HL-60/S4 treated with retinoic acid at 250 ng/mL for 4 days and 3 days (cell line): ENCODE data around the gene ADH1C.
"Not testable (repeated sequence)": the region's sequence is repeated elsewhere in the genome, so short reads cannot be mapped to it uniquely, and the experiment has no call there.

Experiments used
- in situ Hi-C: fragments of 300-500 bp; cut with MboI; formaldehyde crosslinking; loops from 2 replicates; pipeline ENCODE4 v1.7.0; 2022; ENCODE audit warnings: low sequenced_read_pairs

Gene ADH1C

DNA sequence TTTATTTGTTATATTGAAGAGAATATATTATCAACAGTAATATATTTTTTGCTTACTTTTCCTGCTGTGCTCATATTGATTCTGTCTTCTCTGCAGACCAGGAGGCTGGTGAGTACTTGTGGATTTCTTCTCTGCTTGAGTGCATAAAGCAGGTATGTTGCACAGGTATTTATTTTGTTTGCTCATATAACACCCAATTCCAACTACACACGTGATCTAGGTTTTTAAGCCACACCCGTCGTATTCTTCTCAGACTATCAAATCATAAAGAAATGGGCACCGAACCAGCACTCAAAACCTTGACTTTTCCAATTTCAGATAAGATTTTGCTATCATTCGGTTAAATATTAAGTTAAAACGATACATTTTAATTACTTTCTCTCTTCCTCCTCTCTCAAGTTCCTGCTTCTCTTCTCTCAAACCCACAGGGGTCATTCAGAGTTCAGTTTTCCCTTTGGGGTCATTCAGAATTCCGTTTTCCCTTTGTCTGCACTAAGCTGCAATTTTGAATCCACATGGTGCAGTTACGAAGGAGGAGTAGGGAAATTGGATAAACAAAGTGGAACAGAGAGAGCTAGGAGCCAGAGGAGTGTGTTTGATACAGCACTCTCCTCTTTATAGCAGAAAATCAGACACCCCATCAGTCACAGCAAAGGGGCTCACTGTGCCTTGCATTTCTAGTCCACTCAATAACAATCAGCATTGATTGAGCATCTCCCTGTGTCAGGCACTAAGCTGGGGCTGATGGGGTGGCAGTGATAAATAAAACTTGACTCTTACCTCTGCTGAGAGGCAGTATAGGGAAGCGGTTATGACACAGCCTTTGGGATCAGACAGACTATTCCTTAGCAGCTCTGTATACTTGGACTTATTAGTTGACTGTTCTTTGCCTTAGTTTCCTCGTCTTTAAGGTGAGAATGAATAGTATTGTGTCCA lies at the start of gene ADH1C:
Gene ADH1C (minus strand): TSS at position 145 of the 936 bp plus-strand sequence. CDS start 71 bp downstream, at position 74.
- in situ Hi-C loops: no loop called here

DNA sequence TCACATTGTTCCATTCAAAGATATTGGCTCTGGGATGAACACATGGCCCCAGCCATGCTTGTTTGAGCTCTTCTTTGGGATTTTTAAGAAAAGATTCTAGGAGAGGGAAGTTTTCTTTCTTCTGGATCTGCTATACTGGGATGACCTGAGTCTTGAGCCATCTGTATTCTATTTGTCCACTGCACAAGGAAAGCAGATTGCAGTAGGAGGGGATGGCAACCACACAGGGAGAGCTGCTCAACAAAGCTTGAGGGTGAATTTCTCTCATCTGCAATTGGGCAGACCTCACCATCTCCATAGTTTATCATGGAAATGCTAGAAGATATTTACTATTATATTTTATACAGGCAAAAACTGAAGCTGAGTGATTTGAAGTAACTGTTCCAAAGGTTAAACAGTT lies 48.3 kb upstream of the ADH1C start:
- in situ Hi-C loops: no loop called here

- in situ Hi-C loops: no loop called here
Measured at GRCh38 chr4:99399017-99399416, 46.5 kb upstream of the ADH1C start.

- in situ Hi-C loops: no loop called here
Measured at GRCh38 chr4:99395595-99396364, 43.2 kb upstream of the ADH1C start.

DNA sequence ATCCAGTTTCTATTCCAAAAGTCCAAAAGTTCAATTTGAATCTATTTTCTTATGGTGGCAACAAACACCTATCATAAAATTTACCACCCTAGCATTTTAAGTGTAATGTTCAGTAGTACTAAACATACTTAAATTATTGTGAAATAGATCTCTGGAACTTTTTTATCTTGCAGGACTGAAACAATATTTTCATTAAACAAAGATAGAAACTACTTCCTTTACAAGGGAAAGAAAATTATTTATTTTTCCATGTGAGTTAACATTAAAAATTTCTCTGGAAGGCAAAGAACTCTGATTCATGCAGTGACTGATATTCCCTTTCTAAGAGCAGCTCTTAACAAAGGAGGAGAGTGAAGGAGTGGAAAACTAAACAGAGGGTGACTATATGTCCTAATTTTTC lies 42.4 kb upstream of the ADH1C start:
- in situ Hi-C loops: no loop called here

DNA sequence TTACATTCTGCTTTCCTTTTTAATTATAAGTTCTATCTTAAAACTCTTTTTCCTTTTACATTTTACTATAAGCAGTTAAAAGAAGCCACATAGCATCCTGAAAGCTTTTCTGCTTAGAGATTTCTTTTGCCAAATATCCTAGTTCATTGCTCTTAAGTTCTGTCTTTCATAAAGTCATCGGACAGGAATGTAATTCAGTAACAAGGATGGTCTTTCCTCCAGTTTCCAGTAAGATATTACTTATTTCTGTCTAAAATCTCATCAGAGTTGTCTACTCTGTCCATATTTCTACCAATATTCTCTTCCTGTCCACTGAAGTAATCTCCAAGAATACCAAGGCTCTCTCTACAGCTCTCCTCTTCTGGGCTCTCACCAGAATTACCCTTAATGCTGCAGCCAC lies 37.5 kb upstream of the ADH1C start:
- in situ Hi-C loops: no loop called here

GRCh38 chr4:99389606-99390005 lies 37.1 kb upstream of the ADH1C start:
- in situ Hi-C loops: no loop called here

DNA sequence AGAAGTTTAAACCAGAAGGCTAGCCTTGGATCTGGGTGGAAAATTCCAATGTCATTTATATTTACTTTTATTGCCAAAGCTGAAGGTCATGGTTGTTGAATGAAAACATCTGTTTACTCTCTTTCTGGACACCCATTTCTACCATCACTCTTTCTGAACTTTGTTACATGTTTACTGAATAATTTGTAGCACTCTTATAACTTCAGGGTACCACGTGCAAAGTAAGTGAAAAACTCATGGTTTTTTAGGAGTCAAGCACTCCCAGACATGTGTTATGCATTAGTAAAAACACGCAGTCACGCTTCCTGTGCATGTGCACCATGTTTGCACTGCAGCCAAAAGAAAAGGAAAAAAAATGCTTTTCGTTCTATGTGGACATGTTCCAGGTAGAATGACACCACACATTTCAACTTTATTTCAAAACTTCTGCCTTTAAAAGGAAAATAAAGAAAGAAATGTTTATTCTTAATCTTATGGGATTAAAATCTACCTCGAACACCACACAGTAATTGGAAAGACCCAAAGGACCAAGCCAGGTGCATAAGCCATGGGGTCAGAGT lies 31.4 kb upstream of the ADH1C start:
- in situ Hi-C loops: no loop called here

DNA sequence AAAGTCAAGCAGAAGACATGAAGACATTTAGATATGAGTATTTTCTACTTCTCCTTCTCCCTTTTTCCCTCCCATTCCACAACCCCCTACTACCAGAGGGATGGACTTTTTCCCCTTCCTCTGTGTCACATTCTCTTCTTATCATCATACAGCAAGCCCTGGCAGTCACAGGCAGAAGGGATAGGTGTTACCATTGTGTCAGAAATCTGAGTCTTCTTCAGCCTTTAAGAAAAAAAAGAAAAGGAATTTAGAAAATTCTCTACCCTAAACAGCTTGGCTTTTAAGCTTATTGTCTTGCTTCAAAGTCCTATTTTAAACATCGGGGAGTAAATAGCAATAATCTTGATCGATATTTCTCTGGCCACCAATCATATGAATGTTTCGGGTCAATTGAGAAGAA lies 30.9 kb upstream of the ADH1C start:
- in situ Hi-C loops: no loop called here

DNA sequence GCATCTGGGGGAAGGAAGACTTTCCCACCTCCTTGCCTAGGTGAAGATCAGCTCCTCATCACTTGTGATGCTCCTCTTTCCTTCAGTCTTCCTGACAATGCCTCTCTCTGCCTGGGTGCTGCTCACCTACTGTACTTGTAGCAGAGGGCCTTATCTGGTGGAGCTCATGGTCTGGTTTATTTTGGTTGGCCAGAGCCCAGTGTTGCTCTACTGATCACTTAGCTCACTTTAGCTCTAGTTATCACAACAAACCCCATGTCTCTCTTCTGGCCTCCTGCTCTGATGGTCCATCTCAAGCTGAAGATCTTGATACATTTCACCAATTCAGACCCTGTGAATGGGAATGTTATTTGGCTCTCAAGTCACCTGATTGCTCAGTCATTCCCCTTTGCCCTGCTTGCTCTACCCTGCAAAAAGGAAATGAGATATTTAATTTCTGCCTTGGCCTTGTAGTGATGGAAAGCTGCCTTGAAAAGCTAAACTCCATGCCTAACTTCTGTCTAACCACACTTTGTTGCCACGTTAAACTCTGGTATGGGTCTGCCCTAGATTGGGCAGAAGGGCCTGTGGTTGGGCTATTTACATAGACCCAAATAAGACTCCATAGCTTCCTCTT lies 30.3 kb upstream of the ADH1C start:
- in situ Hi-C loops: no loop called here

GRCh38 chr4:99381588-99382175 lies 29.1 kb upstream of the ADH1C start:
- in situ Hi-C loops: no loop called here

- in situ Hi-C loops: no loop called here
Measured at GRCh38 chr4:99379571-99379970, 27.0 kb upstream of the ADH1C start.

DNA sequence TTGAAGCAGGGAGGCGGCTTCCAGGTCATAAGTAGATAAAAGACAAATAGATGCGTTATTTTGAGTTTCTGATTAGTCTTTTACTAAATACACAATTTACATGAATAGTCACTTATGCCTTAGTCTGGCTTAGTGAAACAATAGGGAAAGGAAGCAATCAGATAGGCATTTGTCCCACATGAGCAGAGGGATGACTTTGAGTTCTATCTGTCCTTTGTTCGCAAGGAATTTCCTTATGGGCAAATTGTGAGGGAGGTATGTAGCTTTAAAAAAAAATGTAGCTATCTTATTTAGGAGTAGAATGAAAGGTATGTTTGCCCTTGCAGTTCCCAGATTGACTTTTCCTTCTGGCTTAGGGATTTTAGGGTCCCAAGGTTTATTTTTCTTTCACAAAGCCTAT lies 26.3 kb upstream of the ADH1C start:
- in situ Hi-C loops: no loop called here

GRCh38 chr4:99377341-99377740 lies 24.8 kb upstream of the ADH1C start:
- in situ Hi-C loops: not testable (repeated sequence)

DNA sequence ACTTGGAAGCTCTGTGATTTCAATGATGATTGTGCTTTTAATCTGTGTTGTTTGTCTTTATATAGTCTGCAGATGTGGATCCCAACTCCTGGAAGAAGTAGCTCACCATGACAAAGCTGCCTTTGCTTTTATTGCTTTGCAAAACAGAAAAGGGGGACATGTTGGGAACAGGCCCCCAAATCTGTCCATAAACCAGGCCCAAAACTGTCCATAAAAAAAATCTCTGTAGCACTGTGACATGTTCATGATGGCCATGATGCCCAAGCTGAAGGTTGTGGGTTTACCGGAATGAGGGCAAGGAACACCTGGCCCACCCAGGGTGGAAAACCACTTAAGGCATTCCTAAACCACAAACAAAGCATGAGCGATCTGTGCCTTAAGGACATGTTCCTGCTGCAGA lies 19.9 kb upstream of the ADH1C start:
- in situ Hi-C loops: not testable (repeated sequence)

DNA sequence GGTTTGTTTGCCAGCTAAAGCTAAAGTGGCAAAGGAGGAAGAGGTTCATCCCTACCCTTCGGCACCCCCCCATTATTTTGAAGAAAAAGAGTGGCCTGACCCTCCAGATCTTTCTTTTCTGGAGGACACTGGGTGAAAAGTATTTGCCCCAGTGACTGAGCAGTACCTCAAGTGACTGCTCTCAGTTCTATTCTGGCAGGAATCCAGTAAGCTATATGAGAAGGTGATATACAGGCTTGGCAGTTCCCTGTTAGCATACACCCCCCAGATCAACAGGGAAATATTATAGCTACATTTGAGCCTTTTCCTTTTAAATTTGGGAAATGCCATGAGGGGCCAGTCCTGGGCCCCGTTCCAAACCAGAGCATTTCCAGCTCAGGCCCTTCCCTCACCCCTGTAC lies 15.3 kb upstream of the ADH1C start:
- in situ Hi-C loops: not testable (repeated sequence)

GRCh38 chr4:99366491-99366890 lies 13.9 kb upstream of the ADH1C start:
- in situ Hi-C loops: no loop called here

- in situ Hi-C loops: no loop called here
Measured at GRCh38 chr4:99362768-99363167, 10.2 kb upstream of the ADH1C start.

DNA sequence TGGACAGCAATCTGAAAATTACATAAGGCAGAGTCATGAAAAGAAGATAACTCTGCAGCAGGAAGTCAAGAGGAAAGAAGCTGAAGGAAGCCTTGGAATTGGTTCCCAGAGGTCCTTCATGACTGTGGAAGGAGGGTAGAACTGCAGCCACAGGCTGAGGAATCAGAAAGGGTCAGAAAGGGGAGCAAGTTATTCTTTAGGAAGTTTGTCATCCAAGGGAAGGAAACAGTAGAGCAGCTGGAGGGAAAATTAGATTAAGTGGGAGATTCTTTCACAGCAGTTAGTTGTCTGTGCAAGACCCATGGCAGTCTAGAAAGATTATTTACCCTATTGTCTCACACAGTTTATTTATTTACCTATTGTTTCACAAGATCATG lies 9.3 kb upstream of the ADH1C start:
- in situ Hi-C loops: no loop called here

DNA sequence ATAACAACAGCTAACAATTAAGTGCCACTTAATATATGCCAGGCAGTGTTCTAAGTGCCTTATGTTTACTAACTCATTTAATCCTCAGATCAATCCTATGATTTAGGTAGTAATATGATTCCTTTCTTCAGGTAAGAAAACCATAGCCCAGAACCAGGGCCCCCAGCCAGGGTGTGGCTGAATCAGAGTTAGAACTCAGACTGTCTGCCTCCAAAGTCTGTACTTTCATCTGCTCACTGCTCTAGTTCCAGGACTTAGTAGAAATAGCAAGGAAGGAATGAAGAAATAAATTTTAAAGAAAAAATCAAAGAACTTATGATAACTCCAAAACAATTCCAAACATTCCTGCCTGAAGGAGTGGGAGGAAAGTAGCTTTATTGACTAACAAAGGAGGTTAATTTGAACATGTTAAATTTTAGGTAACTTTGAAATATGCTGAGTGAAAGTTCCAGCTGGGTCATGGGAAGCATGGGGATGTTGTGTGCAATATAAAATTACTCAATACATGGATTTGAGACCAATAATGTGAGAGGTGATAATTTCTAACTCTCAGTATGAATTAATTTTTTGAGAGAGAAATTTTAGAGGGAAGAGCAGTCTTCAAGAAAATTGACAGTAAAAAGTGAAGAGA lies 8.8 kb upstream of the ADH1C start:
- in situ Hi-C loops: no loop called here
